GM23338 (cell line): ENCODE data around the gene ASIC5.

Experiments
- JUNB ChIP-seq: IDR thresholded peaks from one replicate; pipeline ENCODE4 v1.6.1; 2016; ENCODE audit warnings: antibody characterized with exemption; ENCODE audit not compliant: unreplicated experiment
- NANOG ChIP-seq: IDR thresholded peaks from 2 replicates; pipeline ENCODE4 v1.6.1; 2016; ENCODE audit warnings: antibody characterized with exemption, borderline replicate concordance
- POLR2AphosphoS5 ChIP-seq: IDR thresholded peaks from 2 replicates; pipeline ENCODE4 v1.6.1; 2016; ENCODE audit warnings: antibody characterized with exemption, low read depth
- ZNF114 ChIP-seq: fragments of 250-450 bp; sonication (Bioruptor Pico); IDR thresholded peaks from 2 replicates; pipeline ENCODE4 v1.5.0; 2020; ENCODE audit warnings: mild to moderate bottlenecking, moderate library complexity
- TF ChIP-seq, protein P1 (sequence below), 2 experiments: fragments of 200-600 bp in 1 of 2; sonication (generic) in 1 of 2; conservative IDR thresholded peaks; 2 replicates each; pipeline versions ENCODE4 v1.5.1 to v1.6.1; 2016 to 2017; ENCODE audit warnings: antibody characterized with exemption in 2 of 2, low read depth in 2 of 2, mild to moderate bottlenecking in 2 of 2, moderate library complexity in 1 of 2
- TF ChIP-seq, protein P2 (sequence below): IDR thresholded peaks from one replicate; pipeline ENCODE4 v1.6.1; 2018; ENCODE audit warnings: antibody characterized with exemption; ENCODE audit not compliant: unreplicated experiment

DNA sequence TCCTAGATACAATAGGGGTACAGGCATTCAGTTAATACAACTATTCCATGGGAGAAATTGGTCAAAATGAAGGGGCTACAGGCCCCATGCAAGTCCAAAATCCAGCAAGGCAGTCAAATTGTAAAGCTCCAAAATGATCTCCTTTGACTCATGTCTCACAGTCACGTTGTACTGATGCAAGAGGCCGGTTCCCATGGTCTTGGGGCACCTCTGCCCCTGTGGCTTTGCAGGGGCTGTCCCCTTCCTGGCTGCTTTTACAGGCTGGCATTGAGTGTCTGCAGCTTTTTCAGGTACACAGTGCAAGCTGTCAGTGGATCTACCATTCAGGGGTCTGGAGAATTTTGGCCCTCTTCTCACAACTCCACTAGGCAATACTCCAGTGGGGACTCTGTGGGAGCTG, 12.5 kb upstream of the ASIC5 start:
- no peak for TF ChIP-seq ZNF114 (CRISPR knock-in tag)
- TF ChIP-seq, protein P1, sequence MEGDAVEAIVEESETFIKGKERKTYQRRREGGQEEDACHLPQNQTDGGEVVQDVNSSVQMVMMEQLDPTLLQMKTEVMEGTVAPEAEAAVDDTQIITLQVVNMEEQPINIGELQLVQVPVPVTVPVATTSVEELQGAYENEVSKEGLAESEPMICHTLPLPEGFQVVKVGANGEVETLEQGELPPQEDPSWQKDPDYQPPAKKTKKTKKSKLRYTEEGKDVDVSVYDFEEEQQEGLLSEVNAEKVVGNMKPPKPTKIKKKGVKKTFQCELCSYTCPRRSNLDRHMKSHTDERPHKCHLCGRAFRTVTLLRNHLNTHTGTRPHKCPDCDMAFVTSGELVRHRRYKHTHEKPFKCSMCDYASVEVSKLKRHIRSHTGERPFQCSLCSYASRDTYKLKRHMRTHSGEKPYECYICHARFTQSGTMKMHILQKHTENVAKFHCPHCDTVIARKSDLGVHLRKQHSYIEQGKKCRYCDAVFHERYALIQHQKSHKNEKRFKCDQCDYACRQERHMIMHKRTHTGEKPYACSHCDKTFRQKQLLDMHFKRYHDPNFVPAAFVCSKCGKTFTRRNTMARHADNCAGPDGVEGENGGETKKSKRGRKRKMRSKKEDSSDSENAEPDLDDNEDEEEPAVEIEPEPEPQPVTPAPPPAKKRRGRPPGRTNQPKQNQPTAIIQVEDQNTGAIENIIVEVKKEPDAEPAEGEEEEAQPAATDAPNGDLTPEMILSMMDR (conservative IDR thresholded peaks at IDR 0.05; ENCODE audit: low read depth in 2 of 2) = no peak
- no peak for TF ChIP-seq JUNB
- TF ChIP-seq, protein P2, sequence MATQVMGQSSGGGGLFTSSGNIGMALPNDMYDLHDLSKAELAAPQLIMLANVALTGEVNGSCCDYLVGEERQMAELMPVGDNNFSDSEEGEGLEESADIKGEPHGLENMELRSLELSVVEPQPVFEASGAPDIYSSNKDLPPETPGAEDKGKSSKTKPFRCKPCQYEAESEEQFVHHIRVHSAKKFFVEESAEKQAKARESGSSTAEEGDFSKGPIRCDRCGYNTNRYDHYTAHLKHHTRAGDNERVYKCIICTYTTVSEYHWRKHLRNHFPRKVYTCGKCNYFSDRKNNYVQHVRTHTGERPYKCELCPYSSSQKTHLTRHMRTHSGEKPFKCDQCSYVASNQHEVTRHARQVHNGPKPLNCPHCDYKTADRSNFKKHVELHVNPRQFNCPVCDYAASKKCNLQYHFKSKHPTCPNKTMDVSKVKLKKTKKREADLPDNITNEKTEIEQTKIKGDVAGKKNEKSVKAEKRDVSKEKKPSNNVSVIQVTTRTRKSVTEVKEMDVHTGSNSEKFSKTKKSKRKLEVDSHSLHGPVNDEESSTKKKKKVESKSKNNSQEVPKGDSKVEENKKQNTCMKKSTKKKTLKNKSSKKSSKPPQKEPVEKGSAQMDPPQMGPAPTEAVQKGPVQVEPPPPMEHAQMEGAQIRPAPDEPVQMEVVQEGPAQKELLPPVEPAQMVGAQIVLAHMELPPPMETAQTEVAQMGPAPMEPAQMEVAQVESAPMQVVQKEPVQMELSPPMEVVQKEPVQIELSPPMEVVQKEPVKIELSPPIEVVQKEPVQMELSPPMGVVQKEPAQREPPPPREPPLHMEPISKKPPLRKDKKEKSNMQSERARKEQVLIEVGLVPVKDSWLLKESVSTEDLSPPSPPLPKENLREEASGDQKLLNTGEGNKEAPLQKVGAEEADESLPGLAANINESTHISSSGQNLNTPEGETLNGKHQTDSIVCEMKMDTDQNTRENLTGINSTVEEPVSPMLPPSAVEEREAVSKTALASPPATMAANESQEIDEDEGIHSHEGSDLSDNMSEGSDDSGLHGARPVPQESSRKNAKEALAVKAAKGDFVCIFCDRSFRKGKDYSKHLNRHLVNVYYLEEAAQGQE = no peak
- no peak for TF ChIP-seq NANOG
- no peak for TF ChIP-seq POLR2AphosphoS5
